Activated CD8-positive, alpha-beta memory T cell treated with anti-CD3 and anti-CD28 coated beads, Interleukin-2, amount 50 U/mL, for 24 hours (primary cell): Measurements from ENCODE around the gene YIF1A.
"Not testable (repeated sequence)": the region's sequence is repeated elsewhere in the genome, so short reads cannot be mapped to it uniquely, and the experiment has no call there.

ENCODE experiments used
- DNase-seq: peaks from one replicate; pipeline ENCODE4 v3.0.0-alpha.2; 2020; ENCODE audit errors: extremely low read depth

The YIF1A gene

GRCh38 chr11:66326261-66327111, 37.5 kb upstream of the YIF1A start:
- DNase-seq: no peak

- no peak for DNase-seq
These were observed 36.3 kb upstream of the YIF1A start for GRCh38 chr11:66325263-66325671.

GRCh38 chr11:66324664-66325063, 35.7 kb upstream of the YIF1A start:
- DNase-seq: no peak

GRCh38 chr11:66323684-66324083, 34.7 kb upstream of the YIF1A start:
- DNase-seq: no peak

GRCh38 chr11:66322732-66323427, 33.9 kb upstream of the YIF1A start:
- DNase-seq: no peak

GRCh38 chr11:66321606-66322005, 32.7 kb upstream of the YIF1A start:
- no peak for DNase-seq

- not testable (repeated sequence) for DNase-seq
These were observed 31.8 kb upstream of the YIF1A start for GRCh38 chr11:66320748-66321147.

- DNase-seq: not testable (repeated sequence)
These were observed 31.3 kb upstream of the YIF1A start for GRCh38 chr11:66320289-66320688.

- no peak for DNase-seq
These were observed 29.6 kb upstream of the YIF1A start for GRCh38 chr11:66318600-66318970.

GRCh38 chr11:66317723-66318599, 29.0 kb upstream of the YIF1A start:
- DNase-seq: no peak

GRCh38 chr11:66317322-66317722, 28.4 kb upstream of the YIF1A start:
- no peak for DNase-seq

- DNase-seq: no peak
These were observed 27.9 kb upstream of the YIF1A start, which contains the start of gene CD248 for GRCh38 chr11:66316849-66317251. TSS of gene CD248 (minus strand) at chr11:66317044. CDS start at chr11:66317027, 17 bp downstream.

- DNase-seq: no peak
These were observed 27.2 kb upstream of the YIF1A start for GRCh38 chr11:66315921-66316811.

- no peak for DNase-seq
These were observed 26.5 kb upstream of the YIF1A start for GRCh38 chr11:66315498-66315885.

GRCh38 chr11:66314561-66315497, 25.9 kb upstream of the YIF1A start:
- DNase-seq: no peak

GRCh38 chr11:66314186-66314501, 25.2 kb upstream of the YIF1A start:
- DNase-seq: no peak

- DNase-seq: no peak
These were observed 24.6 kb upstream of the YIF1A start for GRCh38 chr11:66313321-66314185.

GRCh38 chr11:66312549-66313320, 23.8 kb upstream of the YIF1A start:
- DNase-seq: peak; percentile 91
